Left ventricle myocardium superior (tissue), 1 donor: ENCODE measurements around the gene LRMDA. TPM values are rescaled to one million over a fixed set of nuclear protein-coding genes. Genes with fewer than 3 reads are reported as not detected.

Source experiments
- ATAC-seq: fragments of 200-7000 bp; cut with Tn5 transposase; one replicate; pipeline ENCODE4 v1.9.1; 2020; ENCODE audit warnings: mild to moderate bottlenecking, moderate library complexity
- DNase-seq: peaks from one replicate; pipeline ENCODE4 v3.0.0-alpha.2; 2020
- intact Hi-C: fragments of 100-400 bp; cut with micrococcal nuclease; formaldehyde crosslinking; loops from one replicate; pipeline ENCODE4 v1.11.0; 2022
- total RNA-seq: library from RNA; stranded (reverse); fragmentation: NEBNext Ultra II Directional; extraction: Animal tissue kit (Norgen Biotek cat#: 25700); gene quantifications from one replicate; pipeline ENCODE4 v1.2.1, GENCODE V29; 2021
- donor health status: DM: no; HTN: yes; CAD: no; lungs with severe emphysema.

The LRMDA gene
- total RNA-seq, 1 donor from 2014 or later, result 23.1 TPM

- intact Hi-C loops, result no loop called here
- ATAC-seq (peak; percentile 70), DNase-seq (no peak)
These were observed 900.3 kb downstream of the LRMDA start for GRCh38 chr10:76331742-76332141.

- ATAC-seq, result no peak
- intact Hi-C loops, result no loop called here
These were observed 901.9 kb downstream of the LRMDA start for GRCh38 chr10:76333326-76333725.

GRCh38 chr10:76333796-76334195 is 902.4 kb downstream of the LRMDA start:
- ATAC-seq, result no peak
- intact Hi-C loops, result no loop called here
- DNase-seq, result no peak

More at GRCh38 chr10:76333326-76333725, 901.9 kb downstream of the LRMDA start:
- no peak for DNase-seq

GRCh38 chr10:76334255-76334654 is 902.8 kb downstream of the LRMDA start:
- intact Hi-C loops, result no loop called here
- ATAC-seq, result no peak
- DNase-seq, result no peak

- intact Hi-C loops, result no loop called here
These were observed 905.0 kb downstream of the LRMDA start for GRCh38 chr10:76336213-76336963.

GRCh38 chr10:76337641-76338040 is 906.2 kb downstream of the LRMDA start:
- intact Hi-C loops, result no loop called here

More at GRCh38 chr10:76336213-76336963, 905.0 kb downstream of the LRMDA start:
- ATAC-seq (peak; percentile 80), DNase-seq (no peak)

GRCh38 chr10:76338187-76338586 is 906.8 kb downstream of the LRMDA start:
- no peak for ATAC-seq
- DNase-seq, result no peak
- intact Hi-C loops, result no loop called here

More at GRCh38 chr10:76337641-76338040, 906.2 kb downstream of the LRMDA start:
- DNase-seq (no peak), ATAC-seq (no peak)

GRCh38 chr10:76341740-76342139 is 910.3 kb downstream of the LRMDA start:
- DNase-seq (no peak), ATAC-seq (no peak)
- intact Hi-C loops, result no loop called here

- no peak for DNase-seq
- intact Hi-C loops, result no loop called here
- ATAC-seq, result no peak
These were observed 911.6 kb downstream of the LRMDA start for GRCh38 chr10:76342996-76343395.

GRCh38 chr10:76347832-76348231 is 916.4 kb downstream of the LRMDA start:
- DNase-seq (no peak), ATAC-seq (no peak)
- intact Hi-C loops, result no loop called here

- intact Hi-C loops, result no loop called here
- no peak for DNase-seq
- no peak for ATAC-seq
These were observed 919.2 kb downstream of the LRMDA start for GRCh38 chr10:76350583-76350982.

GRCh38 chr10:76352300-76352699 is 920.9 kb downstream of the LRMDA start:
- DNase-seq (no peak), ATAC-seq (no peak)
- intact Hi-C loops, result no loop called here

GRCh38 chr10:76353237-76353851 is 921.9 kb downstream of the LRMDA start:
- ATAC-seq, result no peak

GRCh38 chr10:76354212-76354738 is 922.9 kb downstream of the LRMDA start:
- intact Hi-C loops, result no loop called here
- no peak for DNase-seq
- ATAC-seq, result no peak

More at GRCh38 chr10:76353237-76353851, 921.9 kb downstream of the LRMDA start:
- intact Hi-C loops, result no loop called here
- no peak for DNase-seq

- ATAC-seq (no peak), DNase-seq (no peak)
- intact Hi-C loops, result no loop called here
These were observed 923.5 kb downstream of the LRMDA start for GRCh38 chr10:76354921-76355320.

GRCh38 chr10:76356557-76356956 is 925.1 kb downstream of the LRMDA start:
- no peak for DNase-seq
- no peak for ATAC-seq
- intact Hi-C loops, result no loop called here

- intact Hi-C loops, result no loop called here
- DNase-seq (no peak), ATAC-seq (no peak)
These were observed 926.4 kb downstream of the LRMDA start for GRCh38 chr10:76357726-76358415.

GRCh38 chr10:76358743-76359395 is 927.4 kb downstream of the LRMDA start:
- peak; percentile 28 for DNase-seq
- intact Hi-C loops, result no loop called here
- peak; percentile 45 for ATAC-seq

- ATAC-seq (no peak), DNase-seq (no peak)
- intact Hi-C loops, result no loop called here
These were observed 944.3 kb downstream of the LRMDA start for GRCh38 chr10:76375761-76376160.
